Osteocyte (in vitro differentiated cells): Measurements from ENCODE around the gene RNASE9. TPM values are rescaled to one million over a fixed set of nuclear protein-coding genes. Genes with fewer than 3 reads are reported as not detected.
"Not testable (repeated sequence)": the region's sequence is repeated elsewhere in the genome, so short reads cannot be mapped to it uniquely, and the experiment has no call there.

Source experiments
- DNase-seq: peaks from one replicate; pipeline ENCODE4 v3.0.0; 2021; ENCODE audit warnings: mixed read lengths; ENCODE audit not compliant: unreplicated experiment; ENCODE audit errors: extremely low spot score
- H3K27ac Mint-ChIP-seq: one replicate; pipeline ENCODE4 v1.8.0; 2021; ENCODE audit warnings: mild to moderate bottlenecking, mixed read lengths; ENCODE audit not compliant: unreplicated experiment
- H3K27me3 Mint-ChIP-seq: one replicate; pipeline ENCODE4 v1.8.0; 2021; ENCODE audit warnings: mixed read lengths; ENCODE audit not compliant: unreplicated experiment
- H3K36me3 Mint-ChIP-seq: one replicate; pipeline ENCODE4 v1.8.0; 2021; ENCODE audit warnings: mixed read lengths; ENCODE audit not compliant: unreplicated experiment
- H3K4me1 Mint-ChIP-seq: one replicate; pipeline ENCODE4 v1.8.0; 2021; ENCODE audit warnings: mixed read lengths; ENCODE audit not compliant: unreplicated experiment
- H3K4me3 Mint-ChIP-seq: one replicate; pipeline ENCODE4 v1.8.0; 2021; ENCODE audit warnings: mild to moderate bottlenecking, moderate library complexity, mixed read lengths; ENCODE audit not compliant: unreplicated experiment
- H3K9me3 Mint-ChIP-seq: one replicate; pipeline ENCODE4 v1.8.0; 2021; ENCODE audit warnings: mixed read lengths; ENCODE audit not compliant: unreplicated experiment
- total RNA-seq: library from RNA; stranded (reverse); gene quantifications from 2 replicates; pipeline ENCODE4 v1.2.1, GENCODE V29; 2021
- TF ChIP-seq, protein P1 (sequence below): fragments of 200-600 bp; sonication (generic); IDR thresholded peaks from 2 replicates; pipeline ENCODE4 v1.5.0; 2021; ENCODE audit warnings: antibody characterized with exemption, mild to moderate bottlenecking, moderate library complexity

Gene RNASE9
- total RNA-seq, 1 donor from 2014 or later, result not detected

DNA sequence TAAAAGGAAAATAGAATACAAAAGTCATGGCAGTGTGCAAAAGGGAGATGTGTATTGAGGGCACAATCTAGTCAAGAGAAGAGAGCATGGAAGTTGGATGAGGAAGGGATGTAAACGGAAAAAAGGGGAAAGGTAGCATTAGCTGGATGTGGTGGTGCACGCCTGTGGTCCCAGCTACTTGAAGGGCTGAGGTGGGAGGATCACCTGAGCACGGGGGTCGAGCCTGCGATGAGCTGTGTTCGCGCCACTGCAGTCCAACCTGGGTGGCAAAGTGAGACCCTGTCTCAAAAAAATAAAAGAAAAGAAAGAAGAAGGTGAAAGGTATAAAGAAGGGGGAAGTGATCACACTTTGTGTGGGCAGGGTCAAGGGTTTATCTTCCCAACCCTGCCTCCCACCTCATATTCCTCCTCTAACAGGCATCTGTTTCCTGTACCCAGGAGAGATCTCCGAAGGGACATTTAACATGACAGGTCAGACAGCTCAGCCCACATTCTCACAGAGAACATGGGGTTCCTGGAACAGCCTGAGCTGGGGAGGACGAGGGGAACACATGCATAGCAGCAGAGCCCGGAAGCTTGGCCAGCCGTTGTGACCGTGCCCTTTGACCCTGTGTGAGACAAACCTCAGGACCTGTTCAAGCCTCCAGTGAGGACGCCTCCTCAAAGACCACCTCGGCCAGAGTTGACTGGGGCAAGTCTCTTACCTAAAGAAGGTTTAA, 18.1 kb upstream of the RNASE9 start:
- peaks cover 15% of the 10 kb centered on the region for H3K27me3 Mint-ChIP-seq
- no peak overlapping the region for H3K4me3 Mint-ChIP-seq
- DNase-seq, result peak; percentile 76
- H3K9me3 Mint-ChIP-seq, result no peaks in the 10 kb centered on the region
- H3K27ac Mint-ChIP-seq, result no peak overlapping the region
- TF ChIP-seq, protein P1, sequence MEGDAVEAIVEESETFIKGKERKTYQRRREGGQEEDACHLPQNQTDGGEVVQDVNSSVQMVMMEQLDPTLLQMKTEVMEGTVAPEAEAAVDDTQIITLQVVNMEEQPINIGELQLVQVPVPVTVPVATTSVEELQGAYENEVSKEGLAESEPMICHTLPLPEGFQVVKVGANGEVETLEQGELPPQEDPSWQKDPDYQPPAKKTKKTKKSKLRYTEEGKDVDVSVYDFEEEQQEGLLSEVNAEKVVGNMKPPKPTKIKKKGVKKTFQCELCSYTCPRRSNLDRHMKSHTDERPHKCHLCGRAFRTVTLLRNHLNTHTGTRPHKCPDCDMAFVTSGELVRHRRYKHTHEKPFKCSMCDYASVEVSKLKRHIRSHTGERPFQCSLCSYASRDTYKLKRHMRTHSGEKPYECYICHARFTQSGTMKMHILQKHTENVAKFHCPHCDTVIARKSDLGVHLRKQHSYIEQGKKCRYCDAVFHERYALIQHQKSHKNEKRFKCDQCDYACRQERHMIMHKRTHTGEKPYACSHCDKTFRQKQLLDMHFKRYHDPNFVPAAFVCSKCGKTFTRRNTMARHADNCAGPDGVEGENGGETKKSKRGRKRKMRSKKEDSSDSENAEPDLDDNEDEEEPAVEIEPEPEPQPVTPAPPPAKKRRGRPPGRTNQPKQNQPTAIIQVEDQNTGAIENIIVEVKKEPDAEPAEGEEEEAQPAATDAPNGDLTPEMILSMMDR, result no peak
- no peaks in the 10 kb centered on the region for H3K36me3 Mint-ChIP-seq
- no peaks in the 10 kb centered on the region for H3K4me1 Mint-ChIP-seq

DNA sequence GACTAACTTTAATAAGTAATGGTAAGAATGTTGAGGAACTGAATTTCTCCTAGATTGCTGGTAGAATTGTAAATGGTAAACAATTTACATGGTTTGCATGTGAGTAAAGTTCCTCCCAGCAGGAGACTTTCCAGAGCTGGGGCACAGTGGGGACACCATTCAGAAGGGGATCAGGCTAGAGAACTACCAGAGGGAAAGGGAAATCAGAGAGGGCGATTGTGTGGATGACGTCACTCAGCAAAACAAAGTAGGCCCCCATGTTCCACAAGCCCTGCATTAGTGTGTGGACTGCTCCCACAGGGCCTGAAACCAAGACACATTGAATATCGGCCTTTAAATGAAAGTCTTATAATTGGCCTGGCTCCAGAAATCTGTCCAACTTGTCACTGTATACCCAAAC, 17.5 kb upstream of the RNASE9 start:
- no peaks in the 10 kb centered on the region for H3K36me3 Mint-ChIP-seq
- no peak overlapping the region for H3K4me3 Mint-ChIP-seq
- no peak for DNase-seq
- no peak overlapping the region for H3K27ac Mint-ChIP-seq
- no peaks in the 10 kb centered on the region for H3K9me3 Mint-ChIP-seq
- H3K27me3 Mint-ChIP-seq, result peaks cover 11% of the 10 kb centered on the region
- TF ChIP-seq, protein P1, result no peak
- H3K4me1 Mint-ChIP-seq, result no peaks in the 10 kb centered on the region

DNA sequence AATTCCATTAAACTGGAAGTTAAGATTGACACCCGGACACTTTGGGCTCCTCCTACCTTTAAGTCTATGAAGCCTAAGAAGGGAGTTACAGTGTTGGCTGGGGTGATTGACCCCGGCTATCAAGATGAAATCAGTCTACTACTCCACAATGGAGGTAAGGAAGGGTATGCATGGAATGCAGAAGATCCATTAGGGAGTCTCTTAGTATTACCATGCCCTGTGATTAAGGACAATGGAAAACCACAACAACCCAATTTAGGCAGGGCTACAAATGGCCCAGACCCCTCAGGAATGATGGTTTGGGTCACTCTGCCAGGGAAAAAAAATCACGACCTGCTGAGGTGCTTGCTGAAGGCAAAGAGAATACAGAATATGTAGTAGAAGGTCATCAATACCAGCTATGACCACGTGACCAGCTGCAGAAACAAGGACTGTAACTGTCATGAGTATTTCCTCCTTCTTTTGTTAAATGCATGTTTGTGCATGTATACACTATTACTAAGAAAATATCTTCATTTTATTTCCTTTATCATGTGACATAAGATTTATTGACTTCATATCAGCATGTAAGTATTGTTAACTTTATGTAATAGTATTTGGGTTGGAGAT, 11.6 kb upstream of the RNASE9 start:
- H3K27me3 Mint-ChIP-seq, H3K4me3 Mint-ChIP-seq, H3K36me3 Mint-ChIP-seq, DNase-seq, H3K4me1 Mint-ChIP-seq, H3K27ac Mint-ChIP-seq, H3K9me3 Mint-ChIP-seq: not testable (repeated sequence)

DNA sequence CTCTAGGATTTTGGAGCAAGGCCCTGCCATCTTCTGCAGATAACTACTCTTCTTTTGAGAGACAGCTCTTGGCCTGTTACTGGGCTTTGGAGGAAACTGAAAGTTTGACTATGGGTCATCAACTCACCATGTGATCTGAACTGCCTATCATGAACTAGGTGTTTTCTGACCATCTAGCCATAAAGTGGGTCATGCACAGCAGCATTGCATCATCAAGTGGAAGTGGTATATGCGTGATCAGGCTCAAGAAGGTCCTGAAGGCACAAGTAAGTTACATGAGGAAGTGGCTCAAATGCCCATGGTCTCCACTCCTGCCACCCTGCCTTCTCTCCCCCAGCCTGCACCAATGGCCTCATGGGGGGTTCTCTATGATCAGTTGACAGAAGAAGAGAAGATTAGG, 9.9 kb upstream of the RNASE9 start:
- not testable (repeated sequence) for H3K4me3 Mint-ChIP-seq, H3K36me3 Mint-ChIP-seq, H3K4me1 Mint-ChIP-seq, H3K27me3 Mint-ChIP-seq, H3K9me3 Mint-ChIP-seq, H3K27ac Mint-ChIP-seq, DNase-seq

DNA sequence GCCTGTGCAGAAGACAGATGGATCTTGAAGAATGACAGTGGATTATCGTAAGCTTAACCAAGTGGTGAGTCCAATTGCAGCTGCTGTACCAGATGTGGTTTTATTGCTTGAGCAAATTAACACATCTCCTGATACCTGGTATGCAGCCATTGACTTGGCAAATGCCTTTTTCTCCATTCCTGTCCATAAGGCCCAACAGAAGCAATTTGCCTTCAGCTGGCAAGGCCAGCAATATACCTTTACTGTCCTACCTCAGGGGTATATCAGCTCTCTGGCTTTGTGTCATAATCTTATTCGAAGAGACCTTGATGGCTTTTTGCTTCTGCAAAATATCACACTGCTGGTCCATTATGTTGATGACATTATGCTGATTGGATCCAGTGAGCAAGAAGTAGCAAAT, 9.0 kb upstream of the RNASE9 start:
- not testable (repeated sequence) for H3K27me3 Mint-ChIP-seq, H3K4me1 Mint-ChIP-seq, H3K4me3 Mint-ChIP-seq, DNase-seq, H3K9me3 Mint-ChIP-seq, H3K36me3 Mint-ChIP-seq, H3K27ac Mint-ChIP-seq

DNA sequence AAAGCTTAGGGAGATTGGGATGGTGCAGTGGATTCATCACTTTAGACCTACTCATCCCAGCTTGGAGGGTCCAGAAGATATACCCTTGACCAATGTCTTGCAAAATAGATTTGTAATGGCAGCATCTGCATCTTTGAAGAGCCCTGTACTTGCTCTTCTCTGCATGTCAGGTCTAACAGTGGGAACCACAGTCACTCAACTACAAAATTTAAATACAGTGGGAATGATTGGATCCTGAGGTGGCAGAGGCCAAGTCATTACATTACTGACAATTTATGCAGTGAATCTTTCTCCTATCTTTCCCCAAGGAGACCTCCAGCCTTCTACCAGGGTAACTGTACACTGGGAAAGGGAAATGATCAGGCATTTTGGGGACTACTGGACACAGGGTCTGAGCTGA, 8.2 kb upstream of the RNASE9 start:
- Mint-ChIP-seq H3K4me1 (no peaks in the 10 kb centered on the region), H3K4me3 (no peak overlapping the region), H3K27me3 (no peaks in the 10 kb centered on the region), H3K9me3 (peaks cover 8% of the 10 kb centered on the region), H3K36me3 (no peaks in the 10 kb centered on the region), H3K27ac (no peak overlapping the region)
- TF ChIP-seq, protein P1, result no peak
- DNase-seq, result no peak
